Measurements from ENCODE around the gene ZNF841. TPM values are rescaled to one million over a fixed set of nuclear protein-coding genes. Genes with fewer than 3 reads are reported as not detected.

ZNF841 gene
- total and polyA plus RNA-seq, 9 of the 15 experiments (the other 6 are each of a cell fraction or from before 2014, with no cell fraction given) = 3.1 to 17.1 (median 11.0) TPM

GRCh38 chr19:52095172-52096014 is at the start of gene ZNF841 (continued):
- TF ChIP-seq SRSF1 (IDR thresholded peaks at IDR 0.05; ENCODE audit: low read depth, low read length) (no peak), LARP7 (IDR thresholded peaks at IDR 0.05) (no peak), POLR2B (IDR thresholded peaks at IDR 0.05; ENCODE audit: low read depth, partially characterized antibody) (peak; percentile 91), PTTG1 (tag; IDR thresholded peaks at IDR 0.05; ENCODE audit: low read depth) (no peak), ZNF23 (CRISPR knock-in tag; IDR thresholded peaks at IDR 0.05) (no peak), SRSF3 (IDR thresholded peaks at IDR 0.05; ENCODE audit: insufficient read depth, low read length) (0 out of 2 replicates have a peak, but pooled peaks have one; percentile 42), BRD9 (IDR thresholded peaks at IDR 0.05; ENCODE audit: low read depth, partially characterized antibody) (no peak), SETDB1 (IDR thresholded peaks at IDR 0.05; ENCODE audit: low read length) (no peak), MEF2A (IDR thresholded peaks at IDR 0.05; ENCODE audit: control insufficient read depth, low read depth, low read length) (no peak), MCM3 (IDR thresholded peaks at IDR 0.05) (no peak), ZNF239 (CRISPR knock-in tag; IDR thresholded peaks at IDR 0.05) (no peak), KLF6 (CRISPR knock-in tag; IDR thresholded peaks at IDR 0.05; ENCODE audit: borderline replicate concordance) (no peak), NR4A1 (CRISPR knock-in tag; IDR thresholded peaks at IDR 0.05) (no peak), NR4A1 (tag; IDR thresholded peaks at IDR 0.05) (no peak), ZNF24 (IDR thresholded peaks at IDR 0.05) (no peak), NFE2 (IDR thresholded peaks at IDR 0.05; ENCODE audit: low read depth) (no peak), ZNF143 (CRISPR knock-in tag; IDR thresholded peaks at IDR 0.05) (no peak), CC2D1A (IDR thresholded peaks at IDR 0.05) (no peak), MGA (IDR thresholded peaks at IDR 0.05) (peak; percentile 89), DPF2 (IDR thresholded peaks at IDR 0.05) (no peak), RFX7 (CRISPR knock-in tag; IDR thresholded peaks at IDR 0.05) (no peak)
